Gastroesophageal sphincter (tissue), 3 donors: ENCODE results near the gene PER2.

Source experiments
- EP300 ChIP-seq: sonication (generic); formaldehyde crosslinking; IDR thresholded peaks from one replicate; pipeline ENCODE4 v1.6.1; 2017; ENCODE audit warnings: antibody characterized with exemption, mild to moderate bottlenecking
- TF ChIP-seq, protein P1 (sequence below), 4 experiments: fragments of 200-600 bp in 2 of 4; fragments of 450-650 bp in 2 of 4; sonication (generic) in 1 of 4; IDR thresholded peaks; one replicate each; pipeline ENCODE4 v1.5.1; 2017 to 2019; ENCODE audit warnings: antibody characterized with exemption in 4 of 4, mild to moderate bottlenecking in 2 of 4, moderate library complexity in 2 of 4

DNA sequence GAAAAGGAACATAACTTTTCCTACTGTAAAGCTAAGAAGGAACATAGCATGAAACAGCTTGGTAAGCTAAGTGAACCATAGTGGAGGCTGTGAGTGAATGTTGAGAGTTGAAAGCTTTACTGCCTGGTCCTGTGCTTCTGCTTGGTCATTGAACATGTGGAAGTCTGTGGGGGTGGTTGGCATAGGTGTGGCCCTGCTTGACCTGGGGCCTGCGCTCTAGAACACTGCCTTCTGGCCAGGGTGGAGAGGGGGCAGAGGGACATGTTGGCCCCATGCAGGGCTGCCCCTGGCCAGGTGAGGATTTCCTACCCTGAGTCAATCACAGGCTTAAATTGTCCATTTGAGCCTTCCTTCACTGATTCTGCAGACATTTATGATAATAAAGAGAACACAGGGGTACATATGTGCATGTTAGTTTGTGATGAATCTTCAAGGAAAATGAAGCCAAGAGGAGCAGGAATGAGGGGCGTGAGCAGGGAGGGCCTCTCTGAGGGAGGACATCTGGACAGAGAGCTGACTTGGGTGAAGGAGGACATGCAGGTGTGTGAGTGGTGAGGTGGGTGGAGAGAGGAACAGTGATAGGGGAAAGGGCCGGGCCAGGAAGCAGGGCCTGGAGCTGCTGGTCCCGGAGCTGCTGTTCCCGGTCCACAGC, 48.5 kb upstream of the PER2 start:
- TF ChIP-seq, protein P1, sequence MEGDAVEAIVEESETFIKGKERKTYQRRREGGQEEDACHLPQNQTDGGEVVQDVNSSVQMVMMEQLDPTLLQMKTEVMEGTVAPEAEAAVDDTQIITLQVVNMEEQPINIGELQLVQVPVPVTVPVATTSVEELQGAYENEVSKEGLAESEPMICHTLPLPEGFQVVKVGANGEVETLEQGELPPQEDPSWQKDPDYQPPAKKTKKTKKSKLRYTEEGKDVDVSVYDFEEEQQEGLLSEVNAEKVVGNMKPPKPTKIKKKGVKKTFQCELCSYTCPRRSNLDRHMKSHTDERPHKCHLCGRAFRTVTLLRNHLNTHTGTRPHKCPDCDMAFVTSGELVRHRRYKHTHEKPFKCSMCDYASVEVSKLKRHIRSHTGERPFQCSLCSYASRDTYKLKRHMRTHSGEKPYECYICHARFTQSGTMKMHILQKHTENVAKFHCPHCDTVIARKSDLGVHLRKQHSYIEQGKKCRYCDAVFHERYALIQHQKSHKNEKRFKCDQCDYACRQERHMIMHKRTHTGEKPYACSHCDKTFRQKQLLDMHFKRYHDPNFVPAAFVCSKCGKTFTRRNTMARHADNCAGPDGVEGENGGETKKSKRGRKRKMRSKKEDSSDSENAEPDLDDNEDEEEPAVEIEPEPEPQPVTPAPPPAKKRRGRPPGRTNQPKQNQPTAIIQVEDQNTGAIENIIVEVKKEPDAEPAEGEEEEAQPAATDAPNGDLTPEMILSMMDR (IDR thresholded peaks at IDR 0.05), result no peak
- no peak for TF ChIP-seq EP300
